ENCODE data around the gene INPP5F. TPM values are rescaled to one million over a fixed set of nuclear protein-coding genes. Genes with fewer than 3 reads are reported as not detected.

The INPP5F gene
- total and polyA plus RNA-seq, 10 of the 15 experiments (the other 5 are each of a cell fraction or from before 2014, with no cell fraction given), result 6.0 to 49.3 (median 34.3) TPM

DNA sequence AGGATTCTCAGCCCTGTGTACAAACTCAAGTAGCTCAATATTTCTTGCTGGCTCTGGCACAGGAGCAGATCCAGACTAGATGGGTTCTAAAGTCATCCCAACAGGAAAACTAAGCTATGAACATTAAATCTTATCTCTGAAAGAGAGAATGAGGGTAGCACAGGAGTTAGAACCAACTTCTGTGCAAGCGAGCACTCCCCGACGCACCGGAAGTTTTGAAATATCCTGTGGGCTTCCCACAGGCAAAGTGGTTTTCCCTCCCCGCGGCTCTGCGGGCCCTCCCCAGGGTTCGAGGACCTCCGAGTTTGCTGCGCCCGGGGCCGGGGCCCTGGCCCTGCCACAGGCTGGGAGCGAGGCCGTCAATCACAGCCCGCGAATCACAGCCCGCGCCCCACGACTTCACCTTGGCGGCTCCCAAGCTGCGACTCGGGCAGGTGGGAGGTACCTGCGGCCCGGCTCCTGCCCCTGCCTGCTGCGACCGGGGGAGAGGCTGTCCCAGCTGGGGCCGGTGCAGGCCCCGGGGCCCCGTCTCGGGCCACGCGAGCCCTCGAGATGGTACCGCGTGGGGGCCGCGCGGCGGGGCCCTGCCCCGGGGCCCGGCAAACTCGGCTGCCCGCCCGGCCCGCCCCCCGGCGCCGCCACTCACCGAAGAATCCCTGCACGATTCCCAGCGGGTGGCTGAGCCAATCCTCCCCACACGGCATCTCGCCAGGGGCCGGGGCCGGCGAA lies 146.2 kb downstream of the INPP5F start (continued):
- TF ChIP-seq, protein P1, sequence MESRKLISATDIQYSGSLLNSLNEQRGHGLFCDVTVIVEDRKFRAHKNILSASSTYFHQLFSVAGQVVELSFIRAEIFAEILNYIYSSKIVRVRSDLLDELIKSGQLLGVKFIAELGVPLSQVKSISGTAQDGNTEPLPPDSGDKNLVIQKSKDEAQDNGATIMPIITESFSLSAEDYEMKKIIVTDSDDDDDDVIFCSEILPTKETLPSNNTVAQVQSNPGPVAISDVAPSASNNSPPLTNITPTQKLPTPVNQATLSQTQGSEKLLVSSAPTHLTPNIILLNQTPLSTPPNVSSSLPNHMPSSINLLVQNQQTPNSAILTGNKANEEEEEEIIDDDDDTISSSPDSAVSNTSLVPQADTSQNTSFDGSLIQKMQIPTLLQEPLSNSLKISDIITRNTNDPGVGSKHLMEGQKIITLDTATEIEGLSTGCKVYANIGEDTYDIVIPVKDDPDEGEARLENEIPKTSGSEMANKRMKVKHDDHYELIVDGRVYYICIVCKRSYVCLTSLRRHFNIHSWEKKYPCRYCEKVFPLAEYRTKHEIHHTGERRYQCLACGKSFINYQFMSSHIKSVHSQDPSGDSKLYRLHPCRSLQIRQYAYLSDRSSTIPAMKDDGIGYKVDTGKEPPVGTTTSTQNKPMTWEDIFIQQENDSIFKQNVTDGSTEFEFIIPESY (IDR thresholded peaks at IDR 0.05), result no peak
- TF ChIP-seq BHLHE40 (IDR thresholded peaks at IDR 0.05; ENCODE audit: borderline replicate concordance in 1 of 2, low read depth in 2 of 2, low read length in 1 of 2) (peak in 1 of 2 experiments; percentile 3; a peak in 1 of 4 replicates), RB1 (IDR thresholded peaks at IDR 0.05; ENCODE audit: borderline replicate concordance) (0 out of 2 replicates have a peak, but pooled peaks have one; percentile 12), FOS (IDR thresholded peaks at IDR 0.05; ENCODE audit: borderline replicate concordance, extremely low read depth, insufficient read length) (no peak), POLR2A (IDR thresholded peaks at IDR 0.05; ENCODE audit: low read depth, low read length) (no peak)
- TF ChIP-seq, protein P2, sequence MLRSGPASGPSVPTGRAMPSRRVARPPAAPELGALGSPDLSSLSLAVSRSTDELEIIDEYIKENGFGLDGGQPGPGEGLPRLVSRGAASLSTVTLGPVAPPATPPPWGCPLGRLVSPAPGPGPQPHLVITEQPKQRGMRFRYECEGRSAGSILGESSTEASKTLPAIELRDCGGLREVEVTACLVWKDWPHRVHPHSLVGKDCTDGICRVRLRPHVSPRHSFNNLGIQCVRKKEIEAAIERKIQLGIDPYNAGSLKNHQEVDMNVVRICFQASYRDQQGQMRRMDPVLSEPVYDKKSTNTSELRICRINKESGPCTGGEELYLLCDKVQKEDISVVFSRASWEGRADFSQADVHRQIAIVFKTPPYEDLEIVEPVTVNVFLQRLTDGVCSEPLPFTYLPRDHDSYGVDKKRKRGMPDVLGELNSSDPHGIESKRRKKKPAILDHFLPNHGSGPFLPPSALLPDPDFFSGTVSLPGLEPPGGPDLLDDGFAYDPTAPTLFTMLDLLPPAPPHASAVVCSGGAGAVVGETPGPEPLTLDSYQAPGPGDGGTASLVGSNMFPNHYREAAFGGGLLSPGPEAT (IDR thresholded peaks at IDR 0.05; ENCODE audit: low read depth), result 0 out of 2 replicates have a peak, but pooled peaks have one; percentile 30
- TF ChIP-seq, protein P3, sequence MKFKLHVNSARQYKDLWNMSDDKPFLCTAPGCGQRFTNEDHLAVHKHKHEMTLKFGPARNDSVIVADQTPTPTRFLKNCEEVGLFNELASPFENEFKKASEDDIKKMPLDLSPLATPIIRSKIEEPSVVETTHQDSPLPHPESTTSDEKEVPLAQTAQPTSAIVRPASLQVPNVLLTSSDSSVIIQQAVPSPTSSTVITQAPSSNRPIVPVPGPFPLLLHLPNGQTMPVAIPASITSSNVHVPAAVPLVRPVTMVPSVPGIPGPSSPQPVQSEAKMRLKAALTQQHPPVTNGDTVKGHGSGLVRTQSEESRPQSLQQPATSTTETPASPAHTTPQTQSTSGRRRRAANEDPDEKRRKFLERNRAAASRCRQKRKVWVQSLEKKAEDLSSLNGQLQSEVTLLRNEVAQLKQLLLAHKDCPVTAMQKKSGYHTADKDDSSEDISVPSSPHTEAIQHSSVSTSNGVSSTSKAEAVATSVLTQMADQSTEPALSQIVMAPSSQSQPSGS (IDR thresholded peaks at IDR 0.05; ENCODE audit: low read length), result no peak
- TF ChIP-seq, protein P4, sequence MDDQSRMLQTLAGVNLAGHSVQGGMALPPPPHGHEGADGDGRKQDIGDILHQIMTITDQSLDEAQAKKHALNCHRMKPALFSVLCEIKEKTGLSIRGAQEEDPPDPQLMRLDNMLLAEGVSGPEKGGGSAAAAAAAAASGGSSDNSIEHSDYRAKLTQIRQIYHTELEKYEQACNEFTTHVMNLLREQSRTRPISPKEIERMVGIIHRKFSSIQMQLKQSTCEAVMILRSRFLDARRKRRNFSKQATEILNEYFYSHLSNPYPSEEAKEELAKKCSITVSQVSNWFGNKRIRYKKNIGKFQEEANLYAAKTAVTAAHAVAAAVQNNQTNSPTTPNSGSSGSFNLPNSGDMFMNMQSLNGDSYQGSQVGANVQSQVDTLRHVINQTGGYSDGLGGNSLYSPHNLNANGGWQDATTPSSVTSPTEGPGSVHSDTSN (IDR thresholded peaks at IDR 0.05; ENCODE audit: insufficient replicate concordance, low read depth, low read length), result peak; percentile 87
- TF ChIP-seq, protein P5, sequence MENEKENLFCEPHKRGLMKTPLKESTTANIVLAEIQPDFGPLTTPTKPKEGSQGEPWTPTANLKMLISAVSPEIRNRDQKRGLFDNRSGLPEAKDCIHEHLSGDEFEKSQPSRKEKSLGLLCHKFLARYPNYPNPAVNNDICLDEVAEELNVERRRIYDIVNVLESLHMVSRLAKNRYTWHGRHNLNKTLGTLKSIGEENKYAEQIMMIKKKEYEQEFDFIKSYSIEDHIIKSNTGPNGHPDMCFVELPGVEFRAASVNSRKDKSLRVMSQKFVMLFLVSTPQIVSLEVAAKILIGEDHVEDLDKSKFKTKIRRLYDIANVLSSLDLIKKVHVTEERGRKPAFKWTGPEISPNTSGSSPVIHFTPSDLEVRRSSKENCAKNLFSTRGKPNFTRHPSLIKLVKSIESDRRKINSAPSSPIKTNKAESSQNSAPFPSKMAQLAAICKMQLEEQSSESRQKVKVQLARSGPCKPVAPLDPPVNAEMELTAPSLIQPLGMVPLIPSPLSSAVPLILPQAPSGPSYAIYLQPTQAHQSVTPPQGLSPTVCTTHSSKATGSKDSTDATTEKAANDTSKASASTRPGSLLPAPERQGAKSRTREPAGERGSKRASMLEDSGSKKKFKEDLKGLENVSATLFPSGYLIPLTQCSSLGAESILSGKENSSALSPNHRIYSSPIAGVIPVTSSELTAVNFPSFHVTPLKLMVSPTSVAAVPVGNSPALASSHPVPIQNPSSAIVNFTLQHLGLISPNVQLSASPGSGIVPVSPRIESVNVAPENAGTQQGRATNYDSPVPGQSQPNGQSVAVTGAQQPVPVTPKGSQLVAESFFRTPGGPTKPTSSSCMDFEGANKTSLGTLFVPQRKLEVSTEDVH (IDR thresholded peaks at IDR 0.05; ENCODE audit: low read depth, partially characterized antibody), result no peak
- TF ChIP-seq, protein P6, sequence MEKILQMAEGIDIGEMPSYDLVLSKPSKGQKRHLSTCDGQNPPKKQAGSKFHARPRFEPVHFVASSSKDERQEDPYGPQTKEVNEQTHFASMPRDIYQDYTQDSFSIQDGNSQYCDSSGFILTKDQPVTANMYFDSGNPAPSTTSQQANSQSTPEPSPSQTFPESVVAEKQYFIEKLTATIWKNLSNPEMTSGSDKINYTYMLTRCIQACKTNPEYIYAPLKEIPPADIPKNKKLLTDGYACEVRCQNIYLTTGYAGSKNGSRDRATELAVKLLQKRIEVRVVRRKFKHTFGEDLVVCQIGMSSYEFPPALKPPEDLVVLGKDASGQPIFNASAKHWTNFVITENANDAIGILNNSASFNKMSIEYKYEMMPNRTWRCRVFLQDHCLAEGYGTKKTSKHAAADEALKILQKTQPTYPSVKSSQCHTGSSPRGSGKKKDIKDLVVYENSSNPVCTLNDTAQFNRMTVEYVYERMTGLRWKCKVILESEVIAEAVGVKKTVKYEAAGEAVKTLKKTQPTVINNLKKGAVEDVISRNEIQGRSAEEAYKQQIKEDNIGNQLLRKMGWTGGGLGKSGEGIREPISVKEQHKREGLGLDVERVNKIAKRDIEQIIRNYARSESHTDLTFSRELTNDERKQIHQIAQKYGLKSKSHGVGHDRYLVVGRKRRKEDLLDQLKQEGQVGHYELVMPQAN (conservative IDR thresholded peaks at IDR 0.05), result no peak
